SKM-1 treated with dmso at 0.1 percent for 144 hours (cell line): ENCODE measurements around the gene GBP1.
"Not testable (repeated sequence)": the region's sequence is repeated elsewhere in the genome, so short reads cannot be mapped to it uniquely, and the experiment has no call there.

ENCODE experiments used
- DNase-seq: peaks from one replicate; lab custom pipeline; 2025; ENCODE audit not compliant: unreplicated experiment; lab: John Stamatoyannopoulos, UW

Gene GBP1, protein sequence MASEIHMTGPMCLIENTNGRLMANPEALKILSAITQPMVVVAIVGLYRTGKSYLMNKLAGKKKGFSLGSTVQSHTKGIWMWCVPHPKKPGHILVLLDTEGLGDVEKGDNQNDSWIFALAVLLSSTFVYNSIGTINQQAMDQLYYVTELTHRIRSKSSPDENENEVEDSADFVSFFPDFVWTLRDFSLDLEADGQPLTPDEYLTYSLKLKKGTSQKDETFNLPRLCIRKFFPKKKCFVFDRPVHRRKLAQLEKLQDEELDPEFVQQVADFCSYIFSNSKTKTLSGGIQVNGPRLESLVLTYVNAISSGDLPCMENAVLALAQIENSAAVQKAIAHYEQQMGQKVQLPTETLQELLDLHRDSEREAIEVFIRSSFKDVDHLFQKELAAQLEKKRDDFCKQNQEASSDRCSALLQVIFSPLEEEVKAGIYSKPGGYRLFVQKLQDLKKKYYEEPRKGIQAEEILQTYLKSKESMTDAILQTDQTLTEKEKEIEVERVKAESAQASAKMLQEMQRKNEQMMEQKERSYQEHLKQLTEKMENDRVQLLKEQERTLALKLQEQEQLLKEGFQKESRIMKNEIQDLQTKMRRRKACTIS

DNA sequence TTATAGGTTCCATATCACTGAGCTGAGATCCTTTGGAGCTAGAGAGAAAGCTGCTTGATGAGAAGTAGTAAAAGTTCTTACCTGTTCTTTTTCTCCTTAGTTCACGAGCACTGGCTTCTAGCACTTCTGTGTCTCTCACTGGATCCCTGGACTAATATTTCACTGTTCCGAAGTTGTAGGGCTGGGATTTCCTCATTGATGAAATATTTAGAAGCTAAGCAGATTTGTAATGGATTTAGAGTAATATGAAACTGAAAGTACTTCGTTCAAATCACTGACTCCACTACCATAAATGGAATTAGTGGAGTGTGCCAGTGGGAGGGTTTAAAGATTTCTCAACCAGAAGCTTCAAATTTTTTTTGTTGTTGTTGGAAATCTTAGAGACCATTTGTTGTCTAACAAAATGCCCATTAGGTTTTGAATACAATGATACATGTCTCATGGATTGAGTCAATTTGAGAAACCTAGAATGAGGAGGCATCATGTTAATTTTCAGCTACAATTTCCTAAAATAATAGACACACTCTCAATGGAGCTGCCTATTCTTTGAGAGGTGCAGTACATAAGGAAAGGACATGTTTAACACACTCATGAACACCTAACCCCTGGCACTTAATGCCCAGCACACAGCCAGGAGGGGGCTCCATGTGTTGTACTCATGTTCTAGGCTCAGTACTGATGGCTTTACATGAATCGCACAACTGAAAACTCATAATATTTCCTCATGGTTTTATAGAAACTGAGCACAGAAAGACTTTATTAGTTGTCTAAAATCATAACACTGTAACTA is at the start of gene GBP1:
Gene GBP1, minus strand, starts transcription at position 130 of the 790 bp plus-strand sequence. CDS start 1,974 bp downstream, outside the sequence.
- DNase-seq, result no peak

DNA sequence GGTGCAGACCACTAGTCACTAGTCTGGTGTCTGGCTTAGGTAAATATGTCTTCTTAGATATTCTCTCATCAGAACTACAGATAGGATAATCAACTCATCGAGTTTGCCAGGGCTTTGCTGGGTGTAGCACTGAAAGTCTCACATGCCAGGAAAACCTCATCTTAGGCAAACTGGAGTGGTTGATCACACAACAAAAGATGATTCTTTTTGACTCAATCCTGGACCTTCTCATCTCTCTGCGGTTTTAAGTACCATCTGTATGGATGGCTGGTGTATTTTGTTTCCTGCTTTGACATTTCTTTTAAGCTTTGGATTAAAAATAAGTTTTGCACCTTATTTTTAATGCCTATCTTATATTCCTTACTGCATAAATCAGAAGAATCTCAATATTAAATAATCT is 49.7 kb upstream of the GBP1 start:
- DNase-seq, result no peak

DNA sequence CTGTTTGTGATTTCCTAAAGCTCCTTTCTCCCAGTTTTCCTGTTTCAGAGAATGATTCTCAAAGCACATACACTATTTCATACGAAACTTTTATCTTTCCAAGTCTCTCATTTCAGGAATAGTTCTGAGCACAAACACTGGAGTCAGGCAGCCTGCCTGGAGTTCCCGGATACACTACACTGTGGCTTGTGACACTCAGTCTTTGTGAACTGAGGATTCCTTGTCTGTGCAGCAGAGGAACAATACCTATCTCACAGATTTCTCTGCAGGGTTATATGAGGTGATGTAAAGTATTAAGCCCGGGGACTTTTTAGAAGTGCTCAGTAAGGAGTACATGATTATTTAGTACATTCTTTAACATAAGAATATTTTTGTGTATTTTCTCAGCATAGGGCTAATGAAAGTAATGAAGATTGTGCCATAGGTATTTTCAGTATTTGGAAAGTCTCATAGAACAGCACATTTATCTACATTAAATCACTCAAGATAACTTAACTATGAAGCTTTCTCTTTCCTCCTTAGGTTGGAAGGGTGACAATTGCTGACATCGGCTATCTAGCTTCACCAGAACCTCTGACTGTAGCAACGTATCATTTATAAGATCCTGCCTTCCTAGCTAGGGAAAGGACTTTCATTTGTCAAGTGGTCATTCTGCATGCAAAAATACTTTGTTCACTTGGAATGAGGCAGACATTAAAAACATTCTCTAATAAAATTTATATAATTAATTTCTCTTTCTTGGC is 48.0 kb upstream of the GBP1 start:
- DNase-seq, result no peak

DNA sequence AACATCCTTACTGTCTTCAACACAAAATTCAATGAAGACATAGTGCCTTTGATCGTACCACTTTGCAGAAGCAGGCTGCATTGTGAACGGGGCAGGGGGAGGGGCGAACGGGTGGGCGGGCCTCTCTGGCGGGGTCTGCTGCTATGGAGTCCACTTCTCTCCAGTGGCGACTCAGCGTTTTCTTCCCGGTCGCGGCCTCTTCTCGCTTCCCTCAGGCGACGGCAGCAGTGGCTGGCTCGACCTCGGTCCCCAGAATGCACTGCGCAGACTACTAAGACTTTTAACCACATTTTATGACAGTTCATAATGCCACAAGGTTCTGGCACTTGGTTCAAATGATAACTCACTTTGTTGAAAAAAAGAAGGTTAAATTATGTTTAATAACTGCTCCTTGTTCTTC is 39.7 kb upstream of the GBP1 start:
- no peak for DNase-seq

DNA sequence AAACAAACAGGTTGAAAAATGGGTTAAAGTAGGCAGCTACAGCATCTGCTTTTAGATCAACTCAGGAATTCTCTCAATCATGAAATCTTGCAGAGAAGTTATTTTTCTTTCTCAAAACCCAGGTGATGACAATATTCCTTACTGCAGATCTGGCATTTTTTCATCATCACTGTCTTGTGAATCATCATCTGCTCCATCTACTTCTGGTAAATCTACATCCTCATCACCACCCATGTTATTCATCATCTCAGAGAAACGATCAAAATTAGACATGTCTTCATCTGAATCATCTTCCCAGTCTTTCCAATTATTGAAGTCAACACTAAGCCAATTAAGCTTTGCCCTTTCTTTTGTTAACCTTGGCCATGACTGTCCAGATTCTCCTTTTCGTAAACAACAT is 39.1 kb upstream of the GBP1 start:
- no peak for DNase-seq

DNA sequence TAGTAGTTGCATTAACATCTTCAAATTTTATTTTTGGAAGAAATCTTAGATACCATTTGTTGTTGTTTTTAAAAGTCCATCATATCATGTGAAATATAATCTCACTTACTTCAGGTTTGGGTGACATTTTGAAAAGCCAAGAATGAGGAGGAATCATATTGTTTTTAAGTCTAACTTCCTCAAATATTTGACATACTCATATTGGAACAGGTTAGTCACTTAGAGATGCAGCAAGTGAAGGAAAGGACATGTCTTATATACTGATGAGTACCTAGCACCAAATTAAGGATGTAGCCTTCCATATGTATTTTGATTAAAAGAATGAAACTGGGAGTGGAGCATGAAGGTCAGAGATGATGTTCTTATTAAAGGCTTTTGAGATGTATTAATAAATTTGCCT is 37.0 kb upstream of the GBP1 start:
- no peak for DNase-seq

DNA sequence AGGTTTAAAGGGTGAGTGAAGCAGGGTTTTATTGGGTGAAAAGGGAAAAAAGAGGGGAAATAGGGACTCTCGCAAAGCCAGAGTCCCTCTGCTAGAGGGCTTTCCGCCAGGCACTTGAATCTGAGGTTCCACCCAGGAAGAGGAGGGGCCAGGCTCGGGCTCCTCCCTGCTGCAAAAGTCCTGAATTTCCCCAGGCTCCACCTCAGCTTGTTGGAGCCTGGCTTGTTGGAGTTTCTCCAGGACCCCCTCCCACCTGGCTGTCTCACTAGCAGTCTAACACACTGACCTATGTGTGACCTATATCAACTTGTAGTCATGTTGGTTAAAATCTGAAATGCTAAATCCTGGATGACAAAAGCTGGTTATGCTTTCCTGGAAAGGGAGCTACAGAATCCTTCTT is 35.4 kb upstream of the GBP1 start:
- no peak for DNase-seq

DNA sequence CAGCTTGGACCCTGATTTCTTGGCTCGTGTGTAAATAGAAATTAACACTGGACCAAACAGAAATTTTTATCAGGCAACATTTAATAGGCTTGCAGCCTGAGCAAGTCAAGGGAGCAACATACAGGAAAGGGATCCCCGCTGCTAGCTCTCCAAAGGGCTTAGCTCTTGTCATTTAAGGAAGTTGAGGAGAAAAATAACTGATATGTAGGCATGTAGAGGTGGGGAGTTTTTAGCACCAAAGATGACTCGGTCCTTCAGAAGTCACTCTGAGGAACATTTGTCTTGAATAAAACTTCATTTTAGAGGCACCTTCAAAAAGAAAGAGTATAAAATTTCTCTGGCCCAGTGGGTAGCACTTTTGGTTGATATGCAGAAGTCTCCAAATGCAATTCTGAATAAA is 33.8 kb upstream of the GBP1 start:
- no peak for DNase-seq

DNA sequence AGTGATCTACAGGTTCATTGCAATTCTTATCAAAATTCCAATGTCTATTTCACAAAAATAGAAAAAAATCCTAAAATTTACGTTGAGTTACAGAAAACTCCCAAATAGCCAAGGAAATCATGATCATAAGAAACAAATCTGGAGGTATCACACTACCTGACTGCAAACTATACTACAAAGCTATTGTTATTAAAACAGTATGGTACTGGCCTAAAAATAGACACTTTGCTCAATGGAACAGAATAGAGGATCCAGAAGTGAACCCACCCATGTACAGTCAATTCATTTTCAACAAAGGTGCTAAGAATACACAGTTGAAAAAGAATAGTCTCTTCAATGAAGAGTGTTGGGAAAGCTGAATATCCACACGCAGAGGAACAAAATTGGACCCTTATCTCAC is 30.7 kb upstream of the GBP1 start:
- no peak for DNase-seq

DNA sequence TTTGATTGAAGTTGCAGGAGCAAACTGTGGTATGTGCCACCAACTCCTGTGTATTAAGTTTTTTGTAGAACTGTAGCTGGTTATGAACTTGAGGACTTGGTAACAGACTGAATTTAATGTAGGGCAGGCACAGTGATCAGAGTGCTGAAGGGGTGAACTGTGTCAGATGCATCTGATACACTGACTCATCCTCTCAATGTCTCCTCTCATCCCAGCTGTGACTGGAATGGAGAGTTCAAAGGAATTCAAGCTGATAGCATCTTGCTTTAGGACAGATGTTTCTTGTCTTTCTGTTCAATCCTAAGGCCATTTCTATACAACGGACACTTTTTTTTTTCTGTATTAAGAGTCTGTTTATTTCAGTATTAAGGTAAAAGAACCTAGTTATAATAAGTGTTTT is 25.0 kb upstream of the GBP1 start:
- no peak for DNase-seq

DNA sequence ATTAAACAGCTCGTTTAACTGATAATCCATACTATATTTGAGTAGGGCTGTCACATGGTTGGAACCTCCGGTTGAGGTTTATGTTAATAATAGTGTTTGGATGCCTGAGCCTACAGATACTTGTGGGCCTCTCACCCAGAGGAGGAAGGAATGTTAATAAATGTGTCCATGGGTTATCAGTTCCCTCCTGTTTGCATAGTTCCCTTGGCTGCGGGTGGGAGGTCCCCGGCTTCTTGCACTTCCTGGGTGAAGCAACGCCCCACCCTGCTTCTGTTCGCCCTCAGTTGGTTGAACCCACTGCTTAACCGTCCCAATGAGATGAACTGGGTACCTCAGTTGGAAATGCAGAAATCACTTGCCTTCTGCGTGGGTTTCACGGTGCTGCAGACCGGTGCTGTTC is 23.6 kb upstream of the GBP1 start:
- no peak for DNase-seq

DNA sequence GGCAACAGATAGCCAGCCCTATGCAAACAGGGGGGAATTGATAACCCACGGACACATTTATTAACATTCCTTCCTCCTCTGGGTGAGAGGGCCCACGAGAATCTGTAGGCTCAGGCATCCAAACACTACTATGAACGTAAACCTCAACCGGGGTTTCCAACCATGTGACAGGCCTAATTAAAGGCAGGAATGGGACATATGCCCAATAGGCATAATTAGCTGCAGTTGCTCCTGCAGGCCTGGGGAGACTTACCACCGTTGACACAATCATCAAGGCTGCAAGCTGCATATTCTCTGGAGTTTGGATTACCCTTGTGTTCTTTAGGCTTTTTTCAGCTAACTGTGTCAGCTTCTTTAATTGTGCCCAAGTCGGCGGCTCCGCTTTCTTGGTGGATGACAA is 22.2 kb upstream of the GBP1 start:
- no peak for DNase-seq

DNA sequence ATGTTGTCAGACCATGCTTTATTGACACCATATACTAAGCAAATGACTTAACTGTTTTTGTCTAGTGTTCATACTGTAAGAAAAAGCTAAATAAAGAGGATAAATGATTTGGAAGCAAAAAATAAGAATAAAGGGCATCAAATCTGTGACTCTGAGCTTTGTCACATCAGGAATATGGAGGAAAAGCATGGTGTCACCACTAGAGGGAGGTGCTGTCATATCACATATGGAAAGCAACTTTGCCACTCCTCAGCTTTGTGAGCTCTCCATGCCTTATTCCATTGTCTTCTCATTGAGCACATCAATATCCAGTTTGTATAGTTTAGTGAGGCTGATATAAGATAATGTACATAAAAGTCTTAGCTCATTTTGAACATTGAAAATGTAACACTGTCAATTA is 20.8 kb upstream of the GBP1 start:
- DNase-seq, result peak; percentile 21

DNA sequence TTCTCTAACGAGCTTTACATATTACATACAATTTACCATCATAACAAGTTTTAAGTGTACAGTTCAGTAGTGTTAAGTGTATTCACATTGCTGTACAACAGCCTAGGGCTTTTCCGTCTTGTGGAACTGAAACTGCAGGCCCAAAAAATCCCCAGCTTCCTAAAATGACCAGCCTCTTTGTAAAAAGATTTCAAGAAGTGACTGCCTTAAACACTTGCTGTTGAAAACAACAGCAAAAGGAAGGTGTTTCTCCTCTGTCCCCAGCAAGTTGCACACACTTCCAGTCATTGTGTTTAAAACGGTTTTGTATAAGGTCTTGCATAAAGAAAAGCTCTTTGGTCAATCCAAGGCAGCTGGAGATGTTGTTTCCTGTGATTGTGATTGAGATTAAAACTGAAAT is 16.0 kb upstream of the GBP1 start:
- no peak for DNase-seq

DNA sequence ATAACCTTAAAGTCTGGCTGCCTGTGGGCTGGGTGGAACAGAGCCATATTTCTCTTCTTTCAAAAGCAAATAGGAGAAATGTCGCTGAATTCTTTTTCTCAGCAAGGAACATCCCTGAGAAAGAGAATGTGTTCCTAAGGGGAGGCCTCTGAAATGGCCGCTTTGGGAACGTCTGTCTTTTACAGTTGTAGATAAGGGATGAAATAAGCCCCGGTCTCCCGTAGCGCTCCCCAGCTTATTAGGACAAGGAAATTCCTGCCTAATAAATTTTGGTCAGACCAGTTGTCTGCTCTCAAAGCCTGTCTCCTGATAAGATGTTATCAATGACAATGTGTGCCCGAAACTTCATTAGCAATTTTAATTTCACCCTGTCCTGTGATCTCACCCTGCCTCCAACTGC is 15.1 kb upstream of the GBP1 start:
- not testable (repeated sequence) for DNase-seq

DNA sequence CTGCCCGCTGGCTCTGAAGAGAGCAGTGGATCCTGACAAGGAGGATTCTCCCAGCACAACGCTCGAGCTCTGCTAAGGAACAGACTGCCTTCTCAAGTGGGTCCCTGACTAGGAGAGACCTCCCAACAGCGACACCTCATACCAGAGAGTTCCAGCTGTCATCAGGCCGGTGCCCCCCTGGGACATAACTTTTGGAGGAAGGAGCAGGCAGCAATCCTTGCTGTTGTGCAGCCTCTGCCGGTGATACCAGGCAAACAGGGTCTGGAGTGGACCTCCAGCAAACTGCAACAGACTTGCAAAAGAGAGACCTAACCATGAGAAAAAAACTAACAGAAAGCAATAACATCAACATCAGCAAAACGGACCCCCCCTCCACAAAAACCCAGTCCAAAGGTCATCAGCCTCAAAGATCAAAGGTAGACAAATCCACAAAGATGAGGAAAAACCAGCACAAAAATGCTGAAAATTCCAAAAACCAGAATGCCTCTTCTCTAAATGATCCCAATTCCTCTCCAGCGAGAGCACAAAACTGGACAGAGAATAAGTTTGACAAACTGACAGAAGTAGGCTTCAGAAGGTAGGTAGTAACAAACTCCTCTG is 7.6 kb upstream of the GBP1 start:
- not testable (repeated sequence) for DNase-seq

DNA sequence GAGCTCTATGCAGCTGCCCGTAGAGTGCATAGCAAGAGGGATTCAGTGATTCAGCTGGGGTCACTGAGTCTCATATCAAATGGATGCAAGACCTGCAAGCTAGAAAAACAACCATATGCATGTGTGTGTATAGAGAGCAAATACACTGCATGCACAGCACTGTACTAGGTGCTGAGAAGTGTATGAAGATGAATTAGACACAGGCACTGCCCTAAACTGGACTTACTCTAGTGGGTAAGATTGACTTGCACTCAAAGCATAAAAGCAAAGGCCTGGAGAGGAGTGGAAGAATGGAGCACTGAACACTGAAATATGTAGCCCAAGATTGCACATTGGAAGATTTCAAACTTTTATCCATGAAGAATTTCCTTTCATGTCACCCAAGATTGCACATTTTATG is 5.5 kb upstream of the GBP1 start:
- no peak for DNase-seq

DNA sequence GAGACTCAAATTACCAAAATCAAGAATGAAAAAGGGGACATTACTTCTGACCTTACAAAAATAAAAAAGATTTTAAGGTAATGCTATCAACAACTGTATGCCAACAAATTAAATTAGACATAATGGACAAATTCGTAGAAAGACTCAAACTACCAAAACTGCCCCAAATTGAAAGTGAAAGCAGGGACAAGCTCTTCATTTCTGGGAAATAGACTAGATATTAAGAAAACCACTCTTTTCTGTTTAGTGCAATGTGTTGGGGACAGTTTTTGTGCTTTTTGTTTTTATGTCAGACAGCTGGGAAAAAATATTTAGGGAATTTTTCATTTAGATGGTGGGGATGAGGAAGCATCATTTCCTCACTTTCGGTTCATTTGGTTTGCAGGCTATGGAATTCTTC is 4.9 kb upstream of the GBP1 start:
- DNase-seq, result no peak

DNA sequence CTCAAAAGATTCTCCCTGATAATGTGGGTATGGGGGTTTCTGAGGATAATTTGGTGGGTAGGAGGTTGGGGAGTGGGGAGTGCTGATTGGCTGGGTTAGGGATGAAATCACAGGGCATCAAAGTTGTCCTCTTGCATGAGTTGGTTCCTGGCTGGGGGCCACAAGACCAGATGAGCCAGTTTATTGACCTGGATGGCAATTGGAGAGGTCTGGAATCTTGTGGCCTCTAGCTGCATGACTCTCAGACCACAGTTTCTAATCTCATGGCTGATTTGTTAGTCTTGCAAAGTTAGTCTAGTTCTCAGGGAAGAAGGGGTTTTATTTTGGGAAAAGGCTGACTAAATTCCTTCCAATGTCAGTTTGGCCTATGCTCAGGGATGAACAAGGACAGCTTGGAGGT is 3.3 kb upstream of the GBP1 start:
- DNase-seq, result no peak

DNA sequence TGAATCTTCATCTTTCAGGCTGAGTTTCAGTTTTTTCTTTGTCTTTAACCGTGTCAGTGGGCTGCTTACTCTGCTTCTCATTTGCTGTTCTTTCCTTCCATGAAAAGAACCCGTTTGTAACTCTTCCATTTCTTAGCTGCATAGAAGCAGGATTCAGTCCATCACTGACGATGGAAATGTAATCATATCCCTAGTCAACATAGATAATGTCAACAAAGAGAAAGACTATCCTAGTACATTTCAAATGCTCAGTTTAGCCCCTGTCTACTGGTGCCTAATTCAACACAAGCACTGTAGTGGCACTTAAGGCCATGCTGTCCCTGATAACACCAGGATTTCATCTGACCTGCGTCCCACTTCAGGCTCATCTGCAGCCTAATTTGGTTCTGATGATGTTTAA is 376 bp downstream of the GBP1 start:
- DNase-seq, result no peak

DNA sequence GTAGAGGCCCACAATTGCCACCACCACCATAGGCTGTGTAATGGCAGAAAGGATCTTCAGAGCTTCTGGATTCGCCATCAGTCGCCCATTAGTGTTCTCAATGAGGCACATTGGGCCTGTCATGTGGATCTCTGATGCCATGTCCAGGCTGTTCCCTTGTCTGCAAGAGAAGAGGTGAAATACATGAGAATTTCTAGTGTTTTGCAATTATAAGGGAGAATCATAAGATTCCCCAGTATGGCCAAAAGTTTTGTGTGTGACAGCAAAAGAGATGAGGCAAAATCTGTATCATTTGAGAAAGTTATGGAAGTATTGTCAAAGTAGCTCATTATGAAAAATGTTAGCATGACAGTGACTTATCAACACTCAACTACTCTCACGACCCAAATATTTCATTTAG is 1.9 kb downstream of the GBP1 start:
- no peak for DNase-seq
